Caco-2 (cell line): ENCODE measurements around the gene PECR. TPM values are rescaled to one million over a fixed set of nuclear protein-coding genes. Genes with fewer than 3 reads are reported as not detected.
A peak's percentile ranks its signal among the peaks of the same experiment; 100 is the strongest.
"Not testable (repeated sequence)": the region's sequence is repeated elsewhere in the genome, so short reads cannot be mapped to it uniquely, and the experiment has no call there.

Source experiments
- BruUV-seq: library from RNA; stranded (reverse); fragments of 400-500 nt; replicated peaks from 2 replicates; lab custom pipeline; 2021; lab: Mats Ljungman, UMichigan
- CTCF ChIA-PET: fragments of 300-600 bp; sonication (Branson Sonifier 250); formaldehyde crosslinking; loops from one replicate; lab custom pipeline; 2022; ENCODE audit warnings: antibody characterized with exemption; lab: Charles Lee
- POLR2A ChIA-PET: fragments of 300-600 bp; sonication (Branson Sonifier 250); formaldehyde crosslinking; loops from one replicate; lab custom pipeline; 2022; ENCODE audit warnings: antibody characterized with exemption; lab: Charles Lee
- DNase-seq, 2 experiments: peaks; one replicate each; pipeline versions ENCODE4 v3.0.0 to v3.0.0-alpha.2; 2020 to 2022
- H3K27me3 ChIP-seq: replicated peaks from 2 replicates; pipeline ENCODE4 v1.6.0; 2011; ENCODE audit warnings: low read length; ENCODE audit not compliant: control insufficient read depth, insufficient read depth
- H3K36me3 ChIP-seq: 2 replicates; pipeline ENCODE4 v1.5.1; 2011; ENCODE audit warnings: low read length; ENCODE audit not compliant: control insufficient read depth, insufficient read depth
- H3K4me1 ChIP-seq: fragments of 250-450 bp; sonication (Bioruptor Pico); 2 replicates; pipeline ENCODE4 v1.5.1; 2020; ENCODE audit warnings: mild to moderate bottlenecking
- H3K4me3 ChIP-seq: 2 replicates; pipeline ENCODE4 v1.5.1; 2011; ENCODE audit warnings: low read depth, mild to moderate bottlenecking, control low read depth, low read length
- H3K9me3 ChIP-seq: fragments of 250-450 bp; sonication (Bioruptor Pico); 2 replicates; pipeline ENCODE4 v1.5.1; 2020; ENCODE audit warnings: mild to moderate bottlenecking, moderate library complexity
- H3K27ac Mint-ChIP-seq: one replicate; pipeline ENCODE4 v1.8.0; 2022; ENCODE audit warnings: mixed read lengths; ENCODE audit not compliant: unreplicated experiment
- H3K27me3 Mint-ChIP-seq: one replicate; pipeline ENCODE4 v1.8.0; 2022; ENCODE audit warnings: mixed read lengths; ENCODE audit not compliant: insufficient read depth, unreplicated experiment
- H3K36me3 Mint-ChIP-seq: one replicate; pipeline ENCODE4 v1.8.0; 2022; ENCODE audit warnings: mild to moderate bottlenecking, mixed read lengths; ENCODE audit not compliant: insufficient read depth, unreplicated experiment
- H3K4me1 Mint-ChIP-seq: one replicate; pipeline ENCODE4 v1.8.0; 2022; ENCODE audit warnings: low read depth, mixed read lengths; ENCODE audit not compliant: unreplicated experiment
- H3K4me3 Mint-ChIP-seq: one replicate; pipeline ENCODE4 v1.8.0; 2022; ENCODE audit warnings: mild to moderate bottlenecking, moderate library complexity, mixed read lengths; ENCODE audit not compliant: unreplicated experiment
- H3K9me3 Mint-ChIP-seq: one replicate; pipeline ENCODE4 v1.8.0; 2022; ENCODE audit warnings: mixed read lengths; ENCODE audit not compliant: unreplicated experiment
- CTCF ChIP-seq, 2 experiments: fragments of 200-600 bp in 1 of 2; IDR thresholded peaks; 1 replicate in 1 of 2; 2 replicates in 1 of 2; pipeline versions ENCODE4 v1.5.1 to v1.8.0; 2011 to 2022; ENCODE audit warnings: antibody characterized with exemption in 1 of 2, control low read depth in 1 of 2, inconsistent platforms in 1 of 2, low read depth in 1 of 2, low read length in 1 of 2, mild to moderate bottlenecking in 1 of 2, moderate library complexity in 1 of 2; ENCODE audit not compliant: insufficient read depth in 1 of 2, severe bottlenecking in 1 of 2, unreplicated experiment in 1 of 2
- intact Hi-C: fragments of 100-400 bp; cut with micrococcal nuclease; formaldehyde crosslinking; loops from one replicate; pipeline ENCODE4 v1.10.0; 2022; ENCODE audit not compliant: unreplicated experiment
- total RNA-seq: library from RNA; stranded (reverse); gene quantifications from 2 replicates; pipeline ENCODE4 v1.2.3, GENCODE V29; 2022

PECR gene
- total RNA-seq, 1 experiment from 2014 or later, result 42.0 TPM

GRCh38 chr2:216081012-216081411, 597 bp downstream of the PECR start:
- H3K9me3 Mint-ChIP-seq, result no peaks in the 10 kb centered on the region
- DNase-seq, result no peak
- H3K27ac Mint-ChIP-seq, result peak overlapping the region; percentile 42
- no peak for TF ChIP-seq CTCF (IDR thresholded peaks at IDR 0.05; ENCODE audit: insufficient read depth in 1 of 2, low read depth in 1 of 2, low read length in 1 of 2, severe bottlenecking in 1 of 2, unreplicated experiment in 1 of 2)
- Histone ChIP-seq H3K27me3 (no peaks in the 10 kb centered on the region), H3K4me1 (peaks cover 19% of the 10 kb centered on the region), H3K4me3 (peak overlapping the region; percentile 98), H3K9me3 (no peaks in the 10 kb centered on the region), H3K36me3 (no peaks in the 10 kb centered on the region)
- CTCF ChIA-PET, result interaction anchor here (0.6 to 1.0 kb wide), 4 partner anchors 17 to 150 kb away, joined by 3 to 5 read pairs (median 3); no protein-coding TSS in a partner anchor
- no peaks in the 10 kb centered on the region for H3K27me3 Mint-ChIP-seq
- no peaks in the 10 kb centered on the region for H3K36me3 Mint-ChIP-seq
- BruUV-seq, result TSS peak; percentile 73
- H3K4me3 Mint-ChIP-seq, result peak overlapping the region; percentile 86
- POLR2A ChIA-PET, result interaction anchor here (1.0 to 1.1 kb wide), 4 partner anchors 23 to 34 kb away, joined by 3 to 4 read pairs (median 4); partner anchors contain the start of gene XRCC5
- H3K4me1 Mint-ChIP-seq, result peaks cover 10% of the 10 kb centered on the region
- intact Hi-C loops, result loop anchor here (1.0 kb wide), 1 partner anchor 33 kb away; no protein-coding TSS in a partner anchor

GRCh38 chr2:216080048-216080447, 1.6 kb downstream of the PECR start:
- BruUV-seq, CTCF ChIA-PET, H3K36me3 Mint-ChIP-seq, H3K4me3 ChIP-seq, POLR2A ChIA-PET, H3K9me3 Mint-ChIP-seq, H3K27ac Mint-ChIP-seq, H3K27me3 Mint-ChIP-seq, H3K36me3 ChIP-seq, H3K9me3 ChIP-seq, DNase-seq, H3K27me3 ChIP-seq, intact Hi-C loops, H3K4me3 Mint-ChIP-seq: not testable (repeated sequence)
- peaks cover 15% of the 10 kb centered on the region for H3K4me1 Mint-ChIP-seq
- peaks cover 27% of the 10 kb centered on the region for H3K4me1 ChIP-seq

- Mint-ChIP-seq H3K4me3 (no peak overlapping the region), H3K36me3 (peaks cover 8% of the 10 kb centered on the region), H3K4me1 (peaks cover 15% of the 10 kb centered on the region), H3K27ac (no peak overlapping the region), H3K27me3 (no peaks in the 10 kb centered on the region), H3K9me3 (no peaks in the 10 kb centered on the region)
- Histone ChIP-seq H3K4me3 (no peak overlapping the region), H3K9me3 (no peaks in the 10 kb centered on the region), H3K4me1 (peaks cover 27% of the 10 kb centered on the region), H3K27me3 (no peaks in the 10 kb centered on the region), H3K36me3 (no peaks in the 10 kb centered on the region)
- POLR2A ChIA-PET, result interaction anchor here (0.7 kb wide), 1 partner anchor 16 kb away, joined by 9 read pairs; no protein-coding TSS in a partner anchor
- intact Hi-C loops, result loop anchor here (1.0 kb wide), 1 partner anchor 46 kb away; no protein-coding TSS in a partner anchor
- DNase-seq, result peak in 1 of 2 experiments; percentile 31
- TF ChIP-seq CTCF (IDR thresholded peaks at IDR 0.05; ENCODE audit: insufficient read depth in 1 of 2, low read depth in 1 of 2, low read length in 1 of 2, severe bottlenecking in 1 of 2, unreplicated experiment in 1 of 2), result no peak
- TSS peak; percentile 2 for BruUV-seq
- CTCF ChIA-PET, result no interaction called here
These were observed 2.8 kb downstream of the PECR start for GRCh38 chr2:216078776-216079175.
